ENCODE data around the gene NTM. TPM values are rescaled to one million over a fixed set of nuclear protein-coding genes. Genes with fewer than 3 reads are reported as not detected.

NTM gene
- total RNA-seq, 1 experiment from 2014 or later: not detected

- no peak for TF ChIP-seq EZH2 (IDR thresholded peaks at IDR 0.05)
- no peak for TF ChIP-seq EGR1 (IDR thresholded peaks at IDR 0.05; ENCODE audit: low read depth)
- no peak for TF ChIP-seq SRF (IDR thresholded peaks at IDR 0.05; ENCODE audit: low read depth)
These were observed 923.2 kb downstream of the NTM start (continued) for GRCh38 chr11:132293586-132293985.

GRCh38 chr11:132296946-132297610, 926.7 kb downstream of the NTM start:
- RAD21 ChIA-PET (ENCODE audit: low non-redundant PET in 1 of 2, low total read pairs in 2 of 2, uncharacterized antibody in 2 of 2, unreplicated experiment in 2 of 2): no interaction called here
- no peak for ATAC-seq
- intact Hi-C loops (cut with micrococcal nuclease): no loop called here
- no peak for DNase-seq (ENCODE audit: low read depth, low spot score)
- H3K4me3 ChIP-seq (replicated peaks in 1 of 2; ENCODE audit: low read depth in 1 of 2, low read length in 2 of 2): no peak overlapping the region
- H3K9ac ChIP-seq (ENCODE audit: low read length): no peak overlapping the region
- no peaks in the 10 kb centered on the region for H3K4me1 ChIP-seq (ENCODE audit: control insufficient read depth in 1 of 2, insufficient read depth in 2 of 2, low read length in 2 of 2)
- no peak overlapping the region for H3K4me2 ChIP-seq (ENCODE audit: low read length)
- H3K79me2 ChIP-seq (ENCODE audit: insufficient read depth, low read length): no peaks in the 10 kb centered on the region
- no peaks in the 10 kb centered on the region for H3K27me3 ChIP-seq (ENCODE audit: insufficient read depth, low read length)
- no peaks in the 10 kb centered on the region for H4K20me1 ChIP-seq (ENCODE audit: insufficient read depth)
- POLR2A ChIA-PET: no interaction called here
- no TSS peak for BruUV-seq (replicated peaks)
- CTCF ChIA-PET: no interaction called here
- peaks cover 9 to 16% of the 10 kb centered on the region in 2 experiments; a peak in 2 of 4 replicates for H3K9me3 ChIP-seq (ENCODE audit: control insufficient read depth in 1 of 2, insufficient read depth in 1 of 2, low read depth in 1 of 2, low read length in 2 of 2)
- TF ChIP-seq REST (IDR thresholded peaks at IDR 0.05; ENCODE audit: low read depth): no peak
- TF ChIP-seq FOSL1 (IDR thresholded peaks at IDR 0.05; ENCODE audit: low read depth): no peak
- TF ChIP-seq POLR2A (IDR thresholded peaks at IDR 0.05; ENCODE audit: borderline replicate concordance, extremely low read depth, insufficient read depth, insufficient read length): no peak
- TF ChIP-seq RAD21 (IDR thresholded peaks at IDR 0.05; ENCODE audit: low read depth): no peak
- H3K36me3 ChIP-seq (ENCODE audit: control insufficient read depth in 1 of 2, insufficient read depth in 2 of 2, low read length in 2 of 2): no peaks in the 10 kb centered on the region
- no peaks in the 10 kb centered on the region for H3K9me2 ChIP-seq (ENCODE audit: insufficient read depth)
- no peak overlapping the region for H2AFZ ChIP-seq (ENCODE audit: low read depth, low read length, poor library complexity, severe bottlenecking)
- H3K27ac ChIP-seq (ENCODE audit: low read depth, low read length): no peak overlapping the region

Measured in HCT116 (cell line).